Activated CD4-positive, alpha-beta T cell treated with anti-CD3 and anti-CD28 coated beads, Interleukin-2, amount 50 U/mL, for 24 hours (primary cell): ENCODE data around the gene CDC14B.
"Not testable (repeated sequence)": the region's sequence is repeated elsewhere in the genome, so short reads cannot be mapped to it uniquely, and the experiment has no call there.

Source experiments
- DNase-seq, 2 donors: peaks; one replicate each; pipeline ENCODE4 v3.0.0-alpha.2; 2020; ENCODE audit warnings: low read depth in 1 of 2, low spot score in 1 of 2

CDC14B gene

GRCh38 chr9:96550659-96551058 is 69.0 kb downstream of the CDC14B start:
- no peak for DNase-seq

DNA sequence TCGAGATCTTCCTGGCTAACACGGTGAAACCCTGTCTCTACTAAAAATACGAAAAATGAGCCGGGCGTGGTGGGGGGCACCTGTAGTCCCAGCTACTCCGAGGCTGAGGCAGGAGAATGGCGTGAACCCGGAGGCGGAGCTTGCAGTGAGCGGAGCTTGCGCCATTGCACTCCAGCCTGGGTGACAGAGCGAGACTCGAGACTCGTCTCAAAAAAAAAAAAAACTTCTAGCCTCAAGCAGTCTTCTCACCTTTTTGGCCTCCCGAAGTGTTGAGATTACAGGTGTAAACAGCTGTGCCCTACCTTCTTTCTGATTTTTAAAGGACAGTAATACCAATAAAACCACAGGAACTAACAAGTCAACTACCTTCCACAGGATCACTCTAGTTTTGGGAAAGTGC is 76.5 kb downstream of the CDC14B start:
- not testable (repeated sequence) for DNase-seq

GRCh38 chr9:96540106-96540505 is 79.5 kb downstream of the CDC14B start:
- no peak for DNase-seq

- DNase-seq = no peak
These were observed 87.5 kb downstream of the CDC14B start for GRCh38 chr9:96532173-96532572.

DNA sequence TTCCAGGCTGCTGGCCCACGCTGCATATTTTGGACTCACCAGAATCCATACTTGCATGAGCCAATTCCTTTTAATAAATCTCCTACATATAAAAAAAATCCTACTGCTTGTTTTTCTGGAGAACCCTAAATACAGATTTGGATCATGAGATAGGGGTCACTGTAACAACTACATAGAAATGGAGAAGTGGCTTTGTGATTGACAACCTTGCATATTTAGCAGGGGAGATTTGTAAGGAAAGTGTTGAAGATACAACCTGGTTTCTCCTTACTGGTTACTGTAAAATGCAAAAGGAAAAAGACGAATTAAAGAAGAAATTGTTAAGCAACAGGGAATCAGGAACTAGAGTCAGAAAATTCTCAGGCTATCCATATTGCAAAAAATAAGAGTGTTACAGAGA is 94.9 kb downstream of the CDC14B start:
- no peak for DNase-seq

- no peak for DNase-seq
These were observed 95.6 kb downstream of the CDC14B start for GRCh38 chr9:96524045-96524444.

- no peak for DNase-seq
These were observed 96.3 kb downstream of the CDC14B start for GRCh38 chr9:96523374-96523773.

DNA sequence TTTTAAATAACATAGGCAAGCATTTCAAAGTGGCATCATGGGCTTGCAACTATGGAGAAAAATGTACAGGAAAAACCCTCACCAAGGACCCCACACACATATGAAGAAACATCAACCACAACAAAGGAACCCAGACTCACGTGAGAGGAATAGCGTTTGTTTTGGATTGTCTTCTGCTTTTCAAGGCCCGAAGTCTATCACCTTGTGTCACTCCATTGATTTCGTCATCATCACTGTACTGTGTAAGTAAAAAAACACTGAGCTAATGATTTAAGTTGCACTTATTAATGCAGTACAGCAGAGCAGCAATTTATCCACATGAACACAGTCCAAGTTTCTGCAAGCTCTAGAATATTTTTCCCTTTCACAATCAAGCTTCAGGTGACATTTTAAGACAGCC is 97.3 kb downstream of the CDC14B start:
- no peak for DNase-seq

DNA sequence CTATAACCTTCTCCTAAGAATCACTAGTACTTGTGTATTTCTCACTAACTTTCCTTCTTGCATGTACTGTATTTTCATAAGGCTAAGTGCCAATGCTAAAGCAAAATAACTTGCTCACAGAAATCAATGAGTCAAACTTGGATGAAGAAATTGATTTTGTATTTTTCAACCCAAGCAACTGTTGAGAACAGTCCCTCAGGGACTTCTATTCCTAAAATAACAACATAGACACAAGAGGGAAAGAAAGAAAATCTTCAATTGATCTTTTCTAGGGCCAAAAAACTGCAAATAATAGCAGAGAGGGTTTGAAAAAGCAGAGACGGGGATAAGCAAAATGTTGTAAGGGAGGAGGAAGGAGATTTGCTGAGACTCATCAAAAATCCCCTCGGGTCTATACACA is 99.9 kb downstream of the CDC14B start:
- DNase-seq = no peak

DNA sequence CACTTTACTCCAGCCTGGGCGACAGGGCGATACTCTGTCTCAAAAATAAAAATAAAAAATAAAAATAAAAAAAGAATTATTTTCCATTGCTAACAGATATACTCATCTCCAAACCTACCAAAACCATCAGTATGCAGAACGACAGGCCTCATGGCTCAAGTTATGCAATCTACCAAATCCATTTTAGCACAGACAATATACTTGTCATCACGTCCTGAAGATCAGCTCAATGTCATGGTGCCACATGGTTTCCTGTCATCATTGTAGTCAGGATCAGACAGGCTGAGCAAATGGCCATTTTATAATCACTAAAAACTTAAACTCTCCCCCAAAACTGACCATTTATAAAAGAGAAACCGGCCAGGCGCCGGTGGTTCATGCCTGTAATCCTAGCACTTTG is 100.5 kb downstream of the CDC14B start:
- no peak for DNase-seq

DNA sequence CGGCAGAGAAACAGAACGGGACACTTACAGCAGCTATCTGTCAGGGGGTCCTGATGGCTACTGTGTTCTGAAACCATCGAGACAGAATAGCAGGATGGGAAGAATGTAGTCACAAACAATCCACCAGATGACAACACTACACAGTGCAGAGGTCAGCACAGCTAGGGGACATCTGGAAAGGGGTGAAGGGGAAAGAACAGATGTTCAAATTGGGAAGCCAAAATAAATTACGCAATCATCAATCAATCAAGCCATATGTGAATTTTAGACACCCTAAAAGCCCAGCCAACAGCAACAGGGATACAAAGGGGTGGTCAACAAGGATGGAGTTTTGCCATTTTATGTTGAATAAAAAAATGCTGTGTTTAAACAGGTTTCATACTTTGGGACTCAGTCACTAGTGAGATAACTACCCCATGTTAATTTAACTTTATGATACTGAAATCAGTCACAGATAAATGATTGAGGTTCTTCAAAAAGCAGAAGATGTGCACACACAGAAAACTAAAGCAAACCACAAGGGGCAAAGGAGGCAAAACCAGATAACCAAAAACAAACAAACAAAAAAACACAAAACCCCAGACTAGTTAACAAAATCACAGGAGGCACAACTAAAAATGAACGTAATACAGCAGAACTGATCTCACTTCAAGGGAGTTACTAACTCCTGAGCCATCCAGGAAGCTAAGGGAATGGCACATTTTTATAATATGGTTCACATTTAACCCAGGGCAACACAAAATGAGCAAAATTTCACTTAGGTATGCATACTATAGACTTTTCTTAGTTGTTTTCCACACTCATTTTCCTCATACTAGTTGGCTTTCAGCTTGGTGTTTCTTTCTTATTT is 103.8 kb downstream of the CDC14B start:
- DNase-seq = no peak

GRCh38 chr9:96514800-96515158 is 104.9 kb downstream of the CDC14B start:
- no peak for DNase-seq

DNA sequence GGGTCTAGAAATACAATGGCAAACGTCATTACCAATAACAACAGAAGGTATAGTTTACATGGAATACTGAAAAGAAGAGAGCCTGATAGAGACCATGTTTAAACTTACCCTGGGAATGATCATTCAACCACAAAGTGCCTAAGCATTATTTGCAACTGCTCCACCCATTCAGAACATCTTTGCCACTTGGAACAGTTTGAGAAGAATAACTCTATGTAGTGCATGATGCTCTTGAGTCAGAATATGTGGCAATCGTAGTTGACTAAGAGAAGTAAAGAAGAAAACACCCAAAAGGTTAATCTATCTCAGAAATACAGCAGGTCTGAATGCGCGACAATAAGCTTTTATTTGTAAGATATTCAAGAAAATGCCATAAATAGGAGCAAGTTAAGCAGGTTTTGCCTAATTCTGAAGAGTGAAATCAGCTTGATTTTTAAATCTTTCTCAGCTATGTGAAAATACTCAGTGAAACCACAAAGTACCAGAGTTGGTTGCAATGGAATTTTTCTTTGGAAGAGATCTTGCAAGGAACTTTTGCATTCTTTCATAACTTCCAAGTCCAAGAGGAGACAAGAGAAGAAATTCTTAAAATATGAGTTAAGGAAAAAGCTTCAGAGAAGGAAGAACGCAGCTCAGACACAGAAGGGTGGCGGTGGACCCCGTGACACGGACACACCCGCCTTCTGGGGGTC is 105.4 kb downstream of the CDC14B start:
- no peak for DNase-seq

DNA sequence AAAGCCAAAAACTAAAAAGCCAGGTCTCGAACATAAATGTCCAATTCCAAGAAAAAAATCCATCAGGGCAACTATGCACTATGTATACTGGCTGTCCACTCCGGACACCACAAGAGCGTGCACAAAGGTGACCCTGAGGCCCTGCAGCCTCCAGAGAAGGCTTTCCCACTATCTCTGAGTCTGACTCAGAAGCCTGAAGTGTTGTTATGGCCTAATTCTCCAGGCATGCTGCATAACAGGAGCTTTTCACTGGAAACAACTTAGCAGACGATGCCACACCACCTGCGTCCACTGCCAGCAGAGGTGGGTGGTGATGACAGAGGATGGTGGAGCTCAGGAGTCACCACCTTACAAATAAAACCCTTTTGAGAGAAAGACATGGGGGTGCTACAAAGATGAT is 106.0 kb downstream of the CDC14B start:
- no peak for DNase-seq

DNA sequence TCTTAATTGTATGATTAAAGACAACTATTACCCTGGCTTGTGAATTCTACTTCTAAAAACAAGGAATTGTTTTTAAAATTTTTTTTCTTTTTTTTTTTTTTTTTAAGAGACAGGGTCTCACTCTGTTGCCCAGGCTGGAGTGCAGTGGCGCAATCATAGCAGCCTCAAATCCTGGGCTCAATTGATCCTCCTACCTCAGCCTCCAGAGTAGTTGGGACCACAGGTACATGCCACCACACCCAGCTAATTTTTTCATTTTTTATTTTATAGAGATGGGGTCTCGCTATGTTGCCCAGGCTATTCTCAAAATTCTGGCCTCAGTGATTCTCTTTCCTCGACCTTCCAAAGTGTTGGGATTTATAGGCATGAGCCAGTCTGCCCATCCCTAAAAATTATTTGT is 107.4 kb downstream of the CDC14B start:
- no peak for DNase-seq

DNA sequence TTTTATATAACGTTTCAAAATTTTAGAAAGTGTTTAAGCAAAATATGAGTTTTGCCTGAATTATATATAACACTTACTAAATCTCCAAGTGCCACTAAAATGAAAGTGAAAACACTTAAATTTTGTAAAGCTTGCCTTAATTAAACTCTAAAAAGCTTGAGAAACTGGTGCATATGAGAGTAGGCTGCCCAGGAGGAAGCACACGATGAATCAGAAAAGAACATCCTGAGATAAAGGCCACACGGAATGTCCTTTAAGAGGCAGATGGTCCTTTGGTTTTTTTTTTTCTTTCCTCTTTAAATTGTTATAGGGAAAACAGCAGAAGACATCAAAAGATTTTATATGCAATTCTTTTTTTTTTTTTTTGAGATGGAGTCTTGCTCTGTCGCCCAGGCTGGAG is 109.4 kb downstream of the CDC14B start:
- no peak for DNase-seq

DNA sequence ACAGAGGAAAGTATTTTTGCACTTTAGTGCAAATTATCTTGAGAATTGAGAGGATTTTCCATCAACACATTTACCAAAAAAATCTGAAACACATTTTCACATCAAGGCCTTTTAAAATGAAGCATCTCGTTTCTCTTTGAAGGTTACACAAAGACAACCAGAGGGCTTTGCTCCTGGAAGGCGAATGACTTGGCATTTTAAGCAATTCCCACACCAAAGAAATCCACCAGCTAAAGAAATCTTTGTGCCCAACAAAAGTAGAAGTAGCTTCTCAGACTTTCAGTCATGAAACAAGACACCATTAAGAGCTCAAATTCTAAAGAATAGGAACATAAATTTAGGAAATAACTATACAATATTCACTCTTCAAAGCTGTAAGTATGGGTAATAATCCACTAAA is 109.8 kb downstream of the CDC14B start:
- DNase-seq = no peak

GRCh38 chr9:96509026-96509425 is 110.6 kb downstream of the CDC14B start:
- no peak for DNase-seq

DNA sequence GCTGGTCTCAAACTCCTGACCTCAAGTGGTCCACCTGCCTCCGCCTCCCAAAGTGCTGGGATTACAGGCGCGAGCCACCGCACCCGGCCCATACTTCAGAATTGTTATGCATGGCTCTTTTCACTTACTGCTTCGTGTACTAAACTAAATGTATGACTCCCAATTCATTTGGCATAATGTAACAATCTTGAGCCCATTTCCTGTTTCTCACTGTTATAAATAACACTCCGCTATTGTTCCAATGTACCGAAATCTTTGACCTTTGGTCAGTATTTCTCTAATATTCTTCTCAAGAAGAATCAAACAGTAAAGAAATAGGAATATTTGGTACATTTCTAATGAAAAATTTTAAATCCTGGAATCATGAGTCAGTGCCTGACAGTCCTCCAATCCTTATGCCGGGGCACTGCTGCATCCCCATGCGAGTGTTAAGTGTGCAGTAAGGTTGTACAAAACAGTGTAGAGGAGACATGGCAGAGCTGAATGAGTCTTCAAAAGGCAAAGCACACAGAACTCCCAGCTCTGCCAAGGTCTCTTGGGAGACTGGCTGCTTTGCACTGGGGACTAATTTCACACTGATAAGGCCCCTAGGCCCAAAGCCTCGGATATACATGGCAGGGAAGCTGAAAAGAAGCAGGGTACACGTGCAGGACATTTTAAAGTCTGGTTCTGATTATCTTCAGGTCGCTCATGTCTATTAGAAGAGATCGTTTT is 111.3 kb downstream of the CDC14B start:
- no peak for DNase-seq

DNA sequence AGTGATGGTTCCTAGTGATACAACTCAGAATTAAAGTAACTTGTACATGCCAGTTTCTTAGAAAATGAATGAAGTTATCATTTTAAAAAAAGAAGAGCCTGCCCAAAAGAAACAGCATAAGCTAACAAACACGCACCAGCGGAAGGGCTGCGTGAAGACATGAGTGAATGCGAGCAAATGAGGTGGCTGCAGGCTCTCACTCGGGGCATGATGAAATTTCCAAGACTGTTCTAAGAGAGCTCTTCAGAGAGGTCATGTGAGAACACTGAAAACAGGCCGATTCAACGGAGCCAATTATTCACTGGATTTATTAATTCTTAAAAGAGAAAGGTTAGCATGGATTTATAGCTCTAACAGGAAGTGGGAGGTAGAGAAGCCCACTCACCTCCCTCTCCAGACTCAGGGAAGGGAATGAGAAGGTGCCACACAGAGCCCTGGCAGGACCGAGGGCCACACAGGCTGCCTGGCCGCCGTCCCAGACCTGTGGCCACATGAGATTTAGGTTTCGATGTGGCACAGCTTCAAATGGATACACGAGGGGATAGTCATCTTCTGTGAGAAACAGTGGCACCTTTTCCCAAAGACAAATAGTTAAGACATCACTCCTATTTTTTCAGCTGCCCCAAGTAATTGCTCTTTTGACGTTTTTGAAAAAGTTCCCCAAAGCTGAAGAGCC is 114.2 kb downstream of the CDC14B start:
- DNase-seq = no peak

DNA sequence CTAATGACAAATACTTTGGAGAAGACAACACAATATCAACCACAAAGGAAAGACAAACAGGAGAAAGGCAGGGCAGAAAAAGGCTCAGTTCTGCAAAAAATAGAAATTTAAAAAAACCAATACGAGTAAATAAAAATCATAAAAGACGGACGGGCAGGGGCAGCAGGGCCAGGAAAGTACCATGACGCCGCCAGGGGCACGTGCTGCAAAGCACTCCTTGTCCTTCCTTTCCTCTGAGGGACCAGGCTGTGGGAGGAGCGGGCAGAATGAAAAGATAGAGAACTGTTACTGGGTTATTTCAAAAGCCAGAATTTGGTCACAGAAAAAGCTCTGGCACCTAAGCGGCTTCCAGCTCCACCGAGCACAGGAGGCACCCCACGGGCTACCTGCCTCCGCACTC is 115.7 kb downstream of the CDC14B start:
- DNase-seq = no peak

DNA sequence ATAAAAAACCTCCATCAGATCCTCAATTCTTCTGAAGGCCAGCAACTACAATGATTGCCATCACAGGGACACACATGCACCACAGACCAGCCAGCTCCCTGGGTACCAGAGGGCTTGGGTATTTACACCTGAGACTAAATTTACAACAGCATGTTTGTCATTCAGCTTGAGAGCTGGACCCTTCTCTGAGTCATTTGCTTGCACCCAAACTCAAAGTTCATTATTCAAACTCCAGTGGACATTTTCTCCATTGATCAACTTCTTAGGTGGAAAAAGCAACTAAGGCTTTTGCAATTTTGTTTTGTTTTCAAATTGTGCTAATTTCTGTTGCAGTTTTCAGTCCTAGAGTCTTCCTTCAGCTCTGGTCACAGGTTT is 116.3 kb downstream of the CDC14B start:
- DNase-seq = not testable (repeated sequence)
